GM19239 (cell line): ENCODE results near the gene CEP55.

Source experiments
- DNase-seq: peaks from one replicate; pipeline ENCODE4 v3.0.0; 2011; ENCODE audit warnings: low spot score; ENCODE audit not compliant: insufficient read length
- FAIRE-seq: peaks from 2 replicates; lab custom pipeline; 2011; peaks lifted over from hg19 to GRCh38; lab: Jason Lieb, UNC

The CEP55 gene

GRCh38 chr10:93554760-93555432, 58.5 kb downstream of the CEP55 start:
- DNase-seq (peak; percentile 44), FAIRE-seq (peak; percentile 66)

DNA sequence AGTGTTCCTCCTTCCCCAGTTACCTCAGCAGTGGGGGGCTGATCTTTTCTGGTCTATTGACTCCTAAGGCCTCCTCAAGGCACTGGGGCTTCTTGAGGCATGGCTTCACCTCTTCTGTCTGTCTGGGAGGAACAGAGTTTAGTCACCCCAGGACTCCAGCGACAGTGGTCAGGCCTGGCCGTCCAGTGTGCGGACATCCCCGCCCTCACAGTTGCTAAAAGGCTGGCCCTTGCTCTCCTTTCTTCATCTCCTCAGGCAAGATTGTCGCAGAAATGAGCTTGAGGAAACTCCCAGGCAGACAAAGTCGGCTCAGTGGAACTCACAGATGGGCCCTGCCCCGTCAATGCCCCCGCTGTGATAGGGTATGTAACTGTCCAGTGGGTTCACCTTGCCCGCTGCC, 63.1 kb downstream of the CEP55 start:
- FAIRE-seq (no peak), DNase-seq (no peak)

- FAIRE-seq (no peak), DNase-seq (no peak)
Observed at GRCh38 chr10:93560541-93560940, 64.1 kb downstream of the CEP55 start.

GRCh38 chr10:93565446-93565845, 69.0 kb downstream of the CEP55 start:
- FAIRE-seq = no peak
- DNase-seq = no peak

DNA sequence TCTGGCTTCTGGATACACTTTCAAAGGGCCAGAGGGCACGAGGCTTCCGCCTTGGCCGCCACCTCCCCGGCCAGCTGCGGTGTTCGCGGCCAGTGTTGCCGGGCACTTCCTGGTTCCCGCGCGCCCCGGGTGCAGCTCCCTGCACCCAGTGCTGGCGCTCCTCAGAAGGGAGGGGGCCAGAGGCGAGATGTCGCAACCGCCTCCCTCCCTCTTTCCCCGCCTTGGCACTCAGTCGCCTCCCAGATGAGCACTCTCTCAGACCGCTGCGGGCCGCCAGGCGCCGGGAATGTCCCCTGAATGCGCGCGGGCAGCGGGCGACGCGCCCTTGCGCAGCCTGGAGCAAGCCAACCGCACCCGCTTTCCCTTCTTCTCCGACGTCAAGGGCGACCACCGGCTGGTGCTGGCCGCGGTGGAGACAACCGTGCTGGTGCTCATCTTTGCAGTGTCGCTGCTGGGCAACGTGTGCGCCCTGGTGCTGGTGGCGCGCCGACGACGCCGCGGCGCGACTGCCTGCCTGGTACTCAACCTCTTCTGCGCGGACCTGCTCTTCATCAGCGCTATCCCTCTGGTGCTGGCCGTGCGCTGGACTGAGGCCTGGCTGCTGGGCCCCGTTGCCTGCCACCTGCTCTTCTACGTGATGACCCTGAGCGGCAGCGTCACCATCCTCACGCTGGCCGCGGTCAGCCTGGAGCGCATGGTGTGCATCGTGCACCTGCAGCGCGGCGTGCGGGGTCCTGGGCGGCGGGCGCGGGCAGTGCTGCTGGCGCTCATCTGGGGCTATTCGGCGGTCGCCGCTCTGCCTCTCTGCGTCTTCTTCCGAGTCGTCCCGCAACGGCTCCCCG, 70.2 kb downstream of the CEP55 start, which contains the start of gene FFAR4:
Gene FFAR4 (plus strand): TSS at position 231 of the 842 bp plus-strand sequence. CDS start 56 bp downstream, at position 287.
- FAIRE-seq (no peak), DNase-seq (no peak)

- DNase-seq (no peak), FAIRE-seq (no peak)
Observed at GRCh38 chr10:93567277-93568104, 71.1 kb downstream of the CEP55 start.

GRCh38 chr10:93568105-93568390, 71.6 kb downstream of the CEP55 start:
- DNase-seq (no peak), FAIRE-seq (no peak)

DNA sequence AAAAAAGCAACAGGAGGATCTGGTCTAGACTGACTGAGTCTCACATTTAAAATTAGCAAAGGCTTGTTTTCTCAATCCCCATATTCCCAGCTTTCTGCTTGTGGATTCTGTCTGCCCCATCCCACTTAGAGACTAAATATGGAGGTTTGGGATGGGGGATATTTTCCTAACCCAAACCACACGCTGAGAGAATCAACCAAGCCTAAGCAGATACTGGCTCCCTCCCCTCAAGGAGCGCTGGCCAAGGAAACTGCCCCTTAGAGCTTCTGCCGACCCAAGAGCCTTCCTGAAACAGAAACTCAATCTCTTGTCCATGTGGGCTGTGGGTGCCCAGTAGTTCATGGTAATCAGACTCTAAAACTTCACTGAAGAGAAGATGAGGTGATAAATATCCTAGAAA, 74.0 kb downstream of the CEP55 start:
- DNase-seq (no peak), FAIRE-seq (no peak)

GRCh38 chr10:93572606-93573005, 76.2 kb downstream of the CEP55 start:
- FAIRE-seq = no peak

DNA sequence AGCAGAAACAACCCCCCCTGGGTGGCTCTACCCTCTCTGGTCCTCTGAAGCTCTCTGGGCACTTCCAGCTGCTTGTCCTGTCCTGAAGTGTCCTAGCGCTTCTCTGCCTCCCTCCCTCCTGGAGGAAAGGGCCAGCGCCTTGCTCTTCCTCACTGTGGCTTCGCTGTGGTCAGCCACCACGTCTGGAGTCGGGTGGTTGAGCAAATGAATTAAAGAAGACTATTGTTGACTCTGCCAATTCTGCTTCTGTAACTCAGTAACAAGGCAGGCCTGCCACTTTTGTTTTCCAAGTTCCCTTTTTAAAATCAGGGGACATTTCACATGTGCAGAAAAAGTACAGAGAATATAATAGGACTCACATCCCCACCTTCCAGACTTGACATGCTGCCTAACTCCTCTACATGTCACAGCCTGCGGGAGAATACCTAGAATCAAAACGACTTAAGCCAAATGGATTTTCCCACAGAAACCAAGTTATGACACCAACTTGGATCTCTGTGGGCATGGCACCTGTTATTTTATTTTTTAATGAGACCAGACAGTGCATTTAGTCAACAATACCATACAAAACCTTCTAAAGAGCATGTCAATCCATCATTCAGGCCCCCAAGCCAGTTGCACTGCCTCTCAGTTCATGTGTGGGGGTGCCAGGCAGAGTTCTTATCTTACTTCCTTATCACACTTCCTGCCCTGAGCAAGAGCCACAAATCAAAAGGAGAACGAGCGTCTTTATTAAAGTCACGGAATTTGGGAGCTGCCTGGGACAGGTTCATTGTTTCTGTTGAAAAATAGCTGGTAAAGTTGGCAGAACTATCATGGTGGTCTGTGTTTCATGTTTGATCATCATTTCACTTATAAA, 76.9 kb downstream of the CEP55 start:
- FAIRE-seq = no peak

More at GRCh38 chr10:93572606-93573005, 76.2 kb downstream of the CEP55 start:
- DNase-seq = no peak

GRCh38 chr10:93573924-93574323, 77.5 kb downstream of the CEP55 start:
- FAIRE-seq (no peak), DNase-seq (no peak)

More for the DNA sequence above, 76.9 kb downstream of the CEP55 start:
- no peak for DNase-seq

DNA sequence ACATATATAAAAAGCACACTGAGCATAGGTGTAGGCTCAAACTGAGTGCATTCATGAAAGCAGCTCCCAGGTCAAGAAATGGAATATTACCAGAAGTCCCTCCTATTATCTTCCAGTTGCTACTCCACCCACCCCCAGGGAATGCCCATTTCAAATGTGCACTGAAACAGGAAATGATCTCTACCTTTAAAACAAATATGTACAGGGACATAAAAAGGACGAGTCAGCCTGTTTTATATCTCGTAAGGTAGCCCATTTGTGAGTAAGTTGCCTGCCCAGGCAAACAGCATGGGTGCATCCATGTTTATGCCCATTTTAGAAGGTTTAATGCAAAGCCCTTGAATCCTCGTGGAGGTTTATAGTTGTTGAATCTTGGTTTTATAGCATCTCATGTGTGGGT, 80.5 kb downstream of the CEP55 start:
- FAIRE-seq = no peak
- DNase-seq = no peak

- FAIRE-seq (no peak), DNase-seq (no peak)
Observed at GRCh38 chr10:93577565-93577964, 81.2 kb downstream of the CEP55 start.
